ENCODE results near the gene ATXN7L1. TPM values are rescaled to one million over a fixed set of nuclear protein-coding genes. Genes with fewer than 3 reads are reported as not detected.

Gene ATXN7L1
- total and polyA plus RNA-seq, 2 of the 13 experiments (the other 11 are each of a cell fraction or from before 2014, with no cell fraction given): 4.1 to 7.8 TPM

GRCh38 chr7:105581066-105581811, 295.2 kb downstream of the ATXN7L1 start, which contains the start of gene EFCAB10 (continued):
- TF ChIP-seq ZNF10 (CRISPR knock-in tag; IDR thresholded peaks at IDR 0.05; ENCODE audit: borderline replicate concordance, low read depth): no peak
- TF ChIP-seq MED8 (CRISPR knock-in tag; IDR thresholded peaks at IDR 0.05; ENCODE audit: insufficient replicate concordance): no peak
- peak; percentile 67; the same call in 1 of the 2 replicates for TF ChIP-seq HNRNPL (IDR thresholded peaks at IDR 0.05; ENCODE audit: low read depth, low read length)
- no peak for TF ChIP-seq ZNF431 (CRISPR knock-in tag; IDR thresholded peaks at IDR 0.05; ENCODE audit: borderline replicate concordance, low read depth)
- TF ChIP-seq PPARG (CRISPR knock-in tag; conservative IDR thresholded peaks at IDR 0.05): no peak
- no peak for TF ChIP-seq MLLT10 (CRISPR knock-in tag; IDR thresholded peaks at IDR 0.05)
- TF ChIP-seq YEATS2 (CRISPR knock-in tag; IDR thresholded peaks at IDR 0.05; ENCODE audit: borderline replicate concordance): no peak; the same call in 1 of the 2 replicates
- no peak for TF ChIP-seq CREB3 (CRISPR knock-in tag; IDR thresholded peaks at IDR 0.05)
- no peak for TF ChIP-seq RBM39 (IDR thresholded peaks at IDR 0.05; ENCODE audit: low read depth, low read length, poor library complexity, severe bottlenecking)
- TF ChIP-seq ZSCAN25 (CRISPR knock-in tag; IDR thresholded peaks at IDR 0.05): no peak
- TF ChIP-seq ZNF687 (CRISPR knock-in tag; IDR thresholded peaks at IDR 0.05): peak; percentile 84
- no peak for TF ChIP-seq ARID5B (CRISPR knock-in tag; IDR thresholded peaks at IDR 0.05)
- 0 out of 2 replicates have a peak, but pooled peaks have one; percentile 19 for TF ChIP-seq SP4 (CRISPR knock-in tag; IDR thresholded peaks at IDR 0.05)
- peak; percentile 43; the same call in 1 of the 2 replicates for TF ChIP-seq ZFY (CRISPR knock-in tag; IDR thresholded peaks at IDR 0.05)
- no peak for TF ChIP-seq ZMYM2 (CRISPR knock-in tag; IDR thresholded peaks at IDR 0.05)
